ENCODE data around the gene ACTN4.

- TF ChIP-seq CTCF (conservative IDR thresholded peaks at IDR 0.05 in 1 of 2, IDR thresholded peaks at IDR 0.05 in 1 of 2; ENCODE audit: extremely low read depth in 1 of 2, insufficient read depth in 1 of 2, low read depth in 1 of 2, low read length in 2 of 2) (no peak), EZH2 (IDR thresholded peaks at IDR 0.05; ENCODE audit: borderline replicate concordance, low read length) (no peak)
Observed at GRCh38 chr19:38616265-38616664, 31.2 kb upstream of the ACTN4 start.

All from mammary epithelial cell (primary cell).